ENCODE data around the gene SOS2. TPM values are rescaled to one million over a fixed set of nuclear protein-coding genes. Genes with fewer than 3 reads are reported as not detected.

SOS2 gene
- total and polyA plus RNA-seq, 10 of the 15 experiments (the other 5 are each of a cell fraction or from before 2014, with no cell fraction given), result 2.1 to 16.8 (median 8.4) TPM

DNA sequence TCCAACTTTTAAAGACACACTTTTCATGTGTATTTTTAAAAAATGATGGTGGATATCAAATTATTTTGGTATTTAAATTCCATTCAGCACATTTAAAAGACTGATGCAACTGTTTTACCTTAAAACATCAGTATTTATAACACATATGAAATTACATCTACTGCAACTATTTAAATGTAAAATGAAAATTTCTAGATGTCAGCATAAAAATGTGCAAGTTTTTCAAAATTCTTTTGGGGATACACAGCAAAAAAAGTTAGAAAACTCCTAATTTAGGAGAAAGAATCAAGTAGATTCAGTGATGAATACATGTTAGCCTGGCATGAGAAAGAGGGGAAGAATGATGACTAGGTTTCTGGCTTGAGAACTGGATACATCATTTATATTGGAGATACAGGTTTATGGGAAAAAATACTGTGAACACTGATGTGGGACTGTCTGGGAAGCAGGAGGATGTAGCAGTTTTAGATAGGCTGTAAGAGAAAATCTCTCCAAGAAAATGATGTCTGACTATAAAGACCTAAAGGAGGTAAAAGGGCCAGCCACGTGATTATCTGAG lies 9.2 kb downstream of the SOS2 start:
- intact Hi-C loops (cut with micrococcal nuclease; ENCODE audit: unreplicated experiment), result no loop called here
- Histone ChIP-seq H3K27me3 (replicated peaks in 1 of 2; ENCODE audit: control insufficient read depth in 2 of 2, insufficient read depth in 2 of 2, low read length in 1 of 2) (no peaks in the 10 kb centered on the region), H3K27ac (ENCODE audit: control insufficient read depth, insufficient read depth) (no peak overlapping the region), H4K20me1 (ENCODE audit: control insufficient read depth, insufficient read depth) (no peaks in the 10 kb centered on the region), H2AFZ (ENCODE audit: control insufficient read depth, low read depth, low read length) (no peak overlapping the region), H3K9me3 (replicated peaks; ENCODE audit: control insufficient read depth, insufficient read depth, low read length) (no peaks in the 10 kb centered on the region), H3K9ac (ENCODE audit: control insufficient read depth, insufficient read depth, low read length) (no peak overlapping the region), H3K4me3 (no peak overlapping the region), H3K36me3 (ENCODE audit: control insufficient read depth in 2 of 2, insufficient read depth in 2 of 2, low read length in 1 of 2) (no peaks in the 10 kb centered on the region; a peak in 1 of 4 replicates), H3K4me2 (ENCODE audit: control insufficient read depth, insufficient read depth) (0 out of 2 replicates have a peak overlapping the region, but pooled peaks have one; percentile 3), H3K4me1 (ENCODE audit: control insufficient read depth, insufficient read depth, low read length) (no peaks in the 10 kb centered on the region), H3K79me2 (ENCODE audit: control insufficient read depth, insufficient read depth, low read length) (peaks cover 23% of the 10 kb centered on the region)
- ChIA-PET SMC1A (ENCODE audit: uncharacterized antibody, unreplicated experiment) (no interaction called here), POLR2A (no interaction called here), CTCF (no interaction called here), RAD21 (ENCODE audit: unreplicated experiment) (no interaction called here)
- DNase-seq (ENCODE audit: low read depth, low spot score) (no peak), ATAC-seq (no peak), FAIRE-seq (no peak)
- BruUV-seq (replicated peaks), result no TSS peak
- in situ Hi-C loops (cut with MboI), result no loop called here
- TF ChIP-seq GABPA (IDR thresholded peaks at IDR 0.05; ENCODE audit: low read depth) (no peak), EGR1 (IDR thresholded peaks at IDR 0.05; ENCODE audit: borderline replicate concordance in 1 of 2, low read depth in 2 of 2, low read length in 2 of 2) (no peak), ZNF217 (IDR thresholded peaks at IDR 0.05) (no peak), SUZ12 (IDR thresholded peaks at IDR 0.05; ENCODE audit: unreplicated experiment) (no peak)
- 100% methylated on average over 1 of the region's 1 CpG for WGBS (ENCODE audit: insufficient coverage, insufficient replicate concordance, low lambda C conversion rate, missing lambda C conversion rate)

DNA sequence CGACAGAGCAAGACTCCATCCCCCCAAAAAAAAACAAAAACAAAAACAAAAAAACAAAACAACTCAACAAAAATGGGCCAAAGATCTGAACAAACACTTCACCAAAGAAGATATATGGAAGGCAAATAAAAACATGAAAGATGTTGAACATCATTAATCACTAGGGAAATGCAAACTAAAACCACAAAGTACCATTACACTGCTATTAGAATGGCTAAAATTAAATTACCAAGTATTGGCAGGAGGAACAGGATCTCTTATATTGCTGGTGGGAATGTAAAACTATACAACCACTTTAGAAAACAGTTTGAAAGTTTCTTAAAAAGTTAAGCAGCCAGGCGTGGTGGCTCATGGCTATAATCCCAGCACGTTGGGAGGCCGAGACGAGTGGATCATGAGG lies 12.9 kb downstream of the SOS2 start:
- BruUV-seq (replicated peaks), result no TSS peak
- FAIRE-seq, result no peak
- POLR2A ChIA-PET, result no interaction called here
- Histone ChIP-seq H3K27me3 (replicated peaks in 1 of 2; ENCODE audit: control insufficient read depth in 2 of 2, insufficient read depth in 2 of 2, low read length in 1 of 2) (no peaks in the 10 kb centered on the region), H3K9ac (ENCODE audit: control insufficient read depth, insufficient read depth, low read length) (no peak overlapping the region), H3K27ac (ENCODE audit: control insufficient read depth, insufficient read depth) (no peak overlapping the region), H3K4me3 (no peak overlapping the region), H3K79me2 (ENCODE audit: control insufficient read depth, insufficient read depth, low read length) (peaks cover 8% of the 10 kb centered on the region), H3K4me2 (ENCODE audit: control insufficient read depth, insufficient read depth) (no peak overlapping the region), H3K9me3 (replicated peaks; ENCODE audit: control insufficient read depth, insufficient read depth, low read length) (no peaks in the 10 kb centered on the region), H4K20me1 (ENCODE audit: control insufficient read depth, insufficient read depth) (no peaks in the 10 kb centered on the region), H2AFZ (ENCODE audit: control insufficient read depth, low read depth, low read length) (no peak overlapping the region), H3K36me3 (ENCODE audit: control insufficient read depth in 2 of 2, insufficient read depth in 2 of 2, low read length in 1 of 2) (no peaks in the 10 kb centered on the region; a peak in 1 of 4 replicates), H3K4me1 (ENCODE audit: control insufficient read depth, insufficient read depth, low read length) (no peaks in the 10 kb centered on the region)
- intact Hi-C loops (cut with micrococcal nuclease; ENCODE audit: unreplicated experiment) (no loop called here), in situ Hi-C loops (cut with MboI) (no loop called here)
- SMC1A ChIA-PET (ENCODE audit: uncharacterized antibody, unreplicated experiment), result interaction anchor here (0.7 kb wide), 2 partner anchors 59 to 1271 kb away, joined by 3 read pairs; no protein-coding TSS in a partner anchor
- CTCF ChIA-PET, result no interaction called here
- WGBS (ENCODE audit: insufficient coverage, insufficient replicate concordance, low lambda C conversion rate, missing lambda C conversion rate), result 97% methylated on average over 5 of the region's 5 CpGs
- DNase-seq (ENCODE audit: low read depth, low spot score), result no peak
- RAD21 ChIA-PET (ENCODE audit: unreplicated experiment), result no interaction called here
- no peak for TF ChIP-seq EED (IDR thresholded peaks at IDR 0.05; ENCODE audit: low read depth)
- no peak for ATAC-seq
